CD4-positive, alpha-beta T cell treated with Interleukin-2 at 100 ng/mL for 4 hours (primary cell): ENCODE data around the gene ZNF747.
A peak's percentile ranks its signal among the peaks of the same experiment; 100 is the strongest.
"Not testable (repeated sequence)": the region's sequence is repeated elsewhere in the genome, so short reads cannot be mapped to it uniquely, and the experiment has no call there.

Experiments
- DNase-seq: peaks from one replicate; pipeline ENCODE4 v3.0.0-alpha.2; 2020; ENCODE audit warnings: low spot score

The ZNF747 gene

DNA sequence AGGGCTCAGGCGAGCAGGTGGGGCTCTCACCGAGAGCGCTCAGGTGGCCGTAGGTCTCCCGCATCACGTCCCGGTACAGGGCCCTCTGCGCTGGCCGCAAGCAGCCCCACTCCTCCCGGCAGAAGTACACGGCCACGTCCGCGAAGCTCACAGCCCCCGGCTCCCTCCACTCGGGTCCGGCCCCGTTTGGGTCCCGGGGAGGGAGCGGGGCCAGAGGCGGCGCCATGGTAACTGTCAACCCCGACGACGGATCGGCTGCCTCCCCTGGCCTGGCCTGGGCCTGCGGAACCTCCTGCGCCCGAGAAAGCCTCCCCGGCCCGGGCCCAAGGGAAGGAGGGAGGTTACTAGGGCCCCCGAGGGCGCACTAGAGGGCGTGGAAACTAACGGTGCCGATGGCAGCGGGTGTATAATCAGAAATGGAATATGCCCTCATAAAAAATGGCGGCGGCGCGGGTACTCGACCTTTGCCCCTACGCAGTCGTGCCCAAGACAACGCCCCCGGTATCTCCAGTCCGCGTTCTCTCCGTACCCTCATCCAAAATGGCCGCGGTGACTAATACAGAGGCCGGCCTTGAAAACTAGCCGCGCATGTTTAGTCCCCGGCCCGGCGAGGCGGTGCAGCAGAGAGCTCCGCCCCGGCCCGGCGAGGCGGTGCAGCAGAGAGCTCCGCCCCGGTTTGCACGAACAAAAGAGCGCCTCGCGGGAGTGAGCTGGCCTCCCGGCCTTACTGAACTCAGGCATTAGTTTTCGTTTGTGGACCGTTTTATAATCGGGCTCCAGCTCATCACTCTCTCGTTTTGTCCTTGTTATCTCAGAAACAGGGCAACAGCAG is 23.5 kb upstream of the ZNF747 start, which contains the start of gene ZNF764:
Gene ZNF764 (minus strand): TSS at position 418 of the 832 bp plus-strand sequence. CDS start 192 bp downstream, at position 226.
- peak; percentile 99 for DNase-seq

- no peak for DNase-seq
Measured at GRCh38 chr16:30557707-30557956, 23.0 kb upstream of the ZNF747 start.

DNA sequence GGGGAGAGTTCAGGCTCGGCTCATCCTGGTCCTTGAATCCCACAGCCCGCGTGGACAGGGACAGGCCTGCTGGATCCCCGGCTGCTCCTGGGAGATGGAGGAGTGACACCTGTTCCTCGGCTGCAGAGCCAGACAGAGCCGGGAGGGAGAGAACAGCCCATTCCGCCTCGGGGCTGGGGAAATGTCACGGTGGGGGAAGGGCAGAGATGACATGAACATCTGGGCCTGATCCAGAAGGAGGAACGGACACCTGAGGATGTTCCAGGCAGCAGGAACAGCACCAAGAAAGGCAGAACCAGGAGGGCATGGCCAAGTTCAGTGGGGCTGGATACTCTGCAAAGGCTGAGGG is 21.4 kb upstream of the ZNF747 start:
- DNase-seq: no peak

GRCh38 chr16:30555315-30556124 is 20.9 kb upstream of the ZNF747 start:
- no peak for DNase-seq

- DNase-seq: no peak
Measured at GRCh38 chr16:30554557-30555314, 20.1 kb upstream of the ZNF747 start.

- DNase-seq: no peak
Measured at GRCh38 chr16:30553393-30553899, 18.8 kb upstream of the ZNF747 start.

DNA sequence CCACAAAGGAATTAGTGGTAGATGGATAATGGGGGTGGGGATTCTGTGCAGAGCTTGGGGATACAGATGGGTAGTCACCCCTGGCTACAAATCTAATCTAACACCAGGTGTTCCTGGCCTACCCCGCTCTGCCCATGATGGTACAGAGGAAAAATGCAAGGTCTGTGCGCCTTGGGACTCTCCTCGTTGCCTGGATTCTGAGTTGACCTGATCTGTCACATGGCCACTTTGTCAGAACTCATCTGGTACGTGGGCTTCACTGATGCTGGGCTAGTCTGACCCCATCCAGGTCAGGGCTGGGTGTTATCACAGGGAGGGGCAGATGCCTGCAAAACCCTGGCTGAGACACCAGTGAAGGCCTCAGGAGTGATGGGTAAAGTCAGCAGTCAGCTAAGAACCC is 18.3 kb upstream of the ZNF747 start:
- DNase-seq: no peak

DNA sequence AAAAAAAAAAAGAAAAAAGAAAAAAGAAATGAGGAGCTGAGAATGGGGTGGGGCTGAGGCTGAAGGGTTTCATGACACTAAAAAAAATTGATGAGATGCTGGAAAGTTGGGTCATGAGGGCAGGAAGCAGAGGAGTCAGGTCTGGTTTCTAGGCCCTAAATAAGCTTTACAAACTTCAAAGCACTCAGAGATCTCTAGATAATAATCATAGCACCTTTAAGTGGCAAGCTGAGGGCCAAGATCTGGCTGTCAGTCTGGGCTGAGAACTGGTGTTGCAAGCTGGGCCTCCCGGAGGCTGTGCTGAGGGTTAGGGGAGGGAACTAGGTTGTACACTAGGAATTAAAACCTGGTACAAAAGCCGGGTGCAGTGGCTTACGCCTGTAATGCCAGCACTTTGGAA is 17.1 kb upstream of the ZNF747 start:
- DNase-seq: peak; percentile 83

- DNase-seq: no peak
Measured at GRCh38 chr16:30548416-30549253, 14.0 kb upstream of the ZNF747 start.

DNA sequence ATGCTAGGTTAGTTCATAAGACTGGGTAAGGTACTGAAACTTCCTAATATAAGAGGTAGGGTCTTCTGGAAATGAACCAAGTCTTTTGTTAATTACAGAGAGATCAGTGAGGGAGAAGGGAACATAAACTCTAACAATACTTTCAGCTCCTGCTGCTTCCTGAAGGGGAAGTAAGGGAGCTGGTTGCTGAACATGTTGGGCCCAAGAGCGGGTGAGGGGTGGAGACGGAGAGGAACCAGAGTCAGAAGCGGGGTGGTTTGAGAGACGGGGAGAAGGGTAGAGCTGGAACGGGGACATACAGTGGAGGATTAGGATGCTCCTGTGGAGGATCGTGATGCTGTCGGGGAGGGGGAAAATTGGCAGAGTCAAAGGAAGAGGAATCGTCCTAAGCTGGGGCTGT is 11.5 kb upstream of the ZNF747 start:
- DNase-seq: no peak

- no peak for DNase-seq
Measured at GRCh38 chr16:30543067-30543466, 8.4 kb upstream of the ZNF747 start.

- DNase-seq: no peak
Measured at GRCh38 chr16:30541502-30542329, 7.1 kb upstream of the ZNF747 start.

GRCh38 chr16:30540916-30541464 is 6.3 kb upstream of the ZNF747 start:
- not testable (repeated sequence) for DNase-seq

GRCh38 chr16:30539986-30540526 is 5.4 kb upstream of the ZNF747 start:
- DNase-seq: not testable (repeated sequence)

DNA sequence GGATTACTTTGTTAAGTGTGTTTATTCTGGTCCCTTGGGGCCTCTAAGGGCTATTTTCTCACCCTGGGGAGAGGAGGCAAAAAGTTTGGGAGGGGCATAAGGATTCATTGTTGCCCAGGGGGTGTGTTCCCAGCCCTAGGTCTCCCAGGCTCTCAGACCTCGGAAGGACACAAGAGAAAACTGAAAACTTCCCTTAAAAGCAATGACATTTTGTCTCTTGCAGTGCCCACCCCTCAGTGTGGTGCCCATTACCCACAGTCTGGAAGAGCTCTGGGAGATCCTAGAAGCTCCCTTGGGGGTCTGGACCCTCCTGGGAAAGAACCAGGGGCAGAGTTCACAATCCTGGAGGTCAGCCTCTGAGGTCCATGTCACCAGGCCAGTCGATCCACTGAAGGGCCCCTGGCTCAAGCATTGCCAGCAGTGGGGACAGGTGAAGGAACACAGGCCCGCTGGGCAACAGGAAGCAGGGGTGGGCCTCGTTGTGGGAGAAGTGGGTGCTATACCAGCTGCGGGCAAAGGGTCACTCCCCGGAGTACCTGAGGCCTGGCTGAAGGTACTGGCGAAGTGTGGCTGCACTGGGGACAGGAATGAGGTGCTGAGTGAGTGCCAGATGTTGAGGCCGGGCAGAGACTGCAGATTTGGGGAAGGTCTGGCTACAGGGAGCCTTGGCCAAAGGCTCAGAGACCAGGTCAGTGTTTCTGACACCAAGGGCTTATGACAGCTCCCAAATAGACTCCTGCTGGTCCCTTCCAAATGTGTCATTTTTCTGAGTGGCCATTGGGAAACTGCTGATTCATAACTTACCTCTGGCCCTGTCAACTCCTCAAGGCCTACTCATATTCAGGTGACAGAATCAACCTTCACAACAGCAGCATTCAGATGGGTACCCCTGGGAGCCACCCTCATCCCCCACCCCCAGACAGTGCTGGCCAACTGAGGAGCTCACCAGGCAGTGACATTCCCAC is 4.6 kb upstream of the ZNF747 start:
- no peak for DNase-seq

- not testable (repeated sequence) for DNase-seq
Measured at GRCh38 chr16:30536391-30537024, 1.9 kb upstream of the ZNF747 start.

- DNase-seq: peak; percentile 58
Measured at GRCh38 chr16:30535777-30536190, 1.1 kb upstream of the ZNF747 start.

GRCh38 chr16:30535106-30535776 is 583 bp upstream of the ZNF747 start:
- DNase-seq: peak; percentile 65
